ENCODE results near the gene FOS.

- TF ChIP-seq, protein P1, sequence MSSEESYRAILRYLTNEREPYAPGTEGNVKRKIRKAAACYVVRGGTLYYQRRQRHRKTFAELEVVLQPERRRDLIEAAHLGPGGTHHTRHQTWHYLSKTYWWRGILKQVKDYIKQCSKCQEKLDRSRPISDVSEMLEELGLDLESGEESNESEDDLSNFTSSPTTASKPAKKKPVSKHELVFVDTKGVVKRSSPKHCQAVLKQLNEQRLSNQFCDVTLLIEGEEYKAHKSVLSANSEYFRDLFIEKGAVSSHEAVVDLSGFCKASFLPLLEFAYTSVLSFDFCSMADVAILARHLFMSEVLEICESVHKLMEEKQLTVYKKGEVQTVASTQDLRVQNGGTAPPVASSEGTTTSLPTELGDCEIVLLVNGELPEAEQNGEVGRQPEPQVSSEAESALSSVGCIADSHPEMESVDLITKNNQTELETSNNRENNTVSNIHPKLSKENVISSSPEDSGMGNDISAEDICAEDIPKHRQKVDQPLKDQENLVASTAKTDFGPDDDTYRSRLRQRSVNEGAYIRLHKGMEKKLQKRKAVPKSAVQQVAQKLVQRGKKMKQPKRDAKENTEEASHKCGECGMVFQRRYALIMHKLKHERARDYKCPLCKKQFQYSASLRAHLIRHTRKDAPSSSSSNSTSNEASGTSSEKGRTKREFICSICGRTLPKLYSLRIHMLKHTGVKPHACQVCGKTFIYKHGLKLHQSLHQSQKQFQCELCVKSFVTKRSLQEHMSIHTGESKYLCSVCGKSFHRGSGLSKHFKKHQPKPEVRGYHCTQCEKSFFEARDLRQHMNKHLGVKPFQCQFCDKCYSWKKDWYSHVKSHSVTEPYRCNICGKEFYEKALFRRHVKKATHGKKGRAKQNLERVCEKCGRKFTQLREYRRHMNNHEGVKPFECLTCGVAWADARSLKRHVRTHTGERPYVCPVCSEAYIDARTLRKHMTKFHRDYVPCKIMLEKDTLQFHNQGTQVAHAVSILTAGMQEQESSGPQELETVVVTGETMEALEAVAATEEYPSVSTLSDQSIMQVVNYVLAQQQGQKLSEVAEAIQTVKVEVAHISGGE (tag by site-specific recombination; conservative IDR thresholded peaks at IDR 0.05; ENCODE audit: low read depth) = no peak
- TF ChIP-seq ZNF501 (tag by site-specific recombination; IDR thresholded peaks at IDR 0.05) = no peak
These were observed 7.7 kb downstream of the FOS start for GRCh38 chr14:75286313-75286712.
